HG03175 (cell line): Measurements from ENCODE around the gene NTNG1.
"Not testable (repeated sequence)": the region's sequence is repeated elsewhere in the genome, so short reads cannot be mapped to it uniquely, and the experiment has no call there.

ENCODE experiments used
- ATAC-seq: cut with Tn5 transposase; IDR thresholded peaks from one replicate; pipeline ENCODE4 v1.9.1; 2021; ENCODE audit warnings: mild to moderate bottlenecking, moderate library complexity; ENCODE audit not compliant: unreplicated experiment

The NTNG1 gene

DNA sequence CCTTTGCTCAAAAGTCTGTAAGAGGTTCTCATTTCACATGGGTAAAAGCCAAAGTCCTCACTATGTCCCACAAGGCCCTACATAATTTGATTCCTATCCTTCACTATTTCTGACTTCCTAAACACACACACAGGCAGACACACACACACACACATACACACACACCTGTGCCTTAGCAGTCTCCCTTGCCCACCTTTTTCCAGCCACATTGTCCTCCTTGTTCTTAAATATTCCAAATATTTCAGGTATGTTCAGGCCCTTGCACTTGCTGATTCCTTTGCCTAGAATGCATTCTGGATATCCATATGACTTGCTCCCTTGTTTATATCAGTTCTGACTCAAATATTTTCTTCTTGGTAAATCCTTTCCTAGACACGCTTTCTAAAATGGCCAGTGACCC lies 54.6 kb downstream of the NTNG1 start:
- ATAC-seq: no peak

DNA sequence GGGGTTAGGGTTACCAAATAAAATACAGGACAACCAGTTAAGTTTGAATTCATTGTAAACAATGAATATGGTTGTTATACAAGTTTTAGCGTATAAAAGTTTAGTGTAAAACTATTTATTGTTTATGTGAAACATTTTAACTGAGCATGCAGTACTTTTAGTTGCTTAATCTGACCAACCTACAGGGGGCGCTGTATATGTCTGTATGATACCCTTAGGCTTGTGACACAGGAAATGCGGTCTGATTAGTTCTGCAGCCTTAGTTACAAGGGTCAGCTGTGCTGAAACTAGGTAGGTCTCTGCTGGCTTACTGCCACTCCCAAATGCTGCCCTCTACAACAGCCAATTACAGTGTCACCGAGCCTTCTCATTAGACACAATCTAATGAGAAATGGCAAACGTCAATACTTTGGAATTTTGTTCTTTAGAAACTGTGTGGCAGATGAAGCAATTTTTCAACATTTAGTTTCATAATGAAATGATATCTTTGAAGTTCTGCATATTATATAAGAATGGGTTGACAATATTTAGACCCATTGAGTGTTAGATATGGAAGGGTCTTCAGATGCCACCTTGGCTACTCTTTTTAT lies 56.2 kb downstream of the NTNG1 start:
- ATAC-seq: peak; percentile 99

DNA sequence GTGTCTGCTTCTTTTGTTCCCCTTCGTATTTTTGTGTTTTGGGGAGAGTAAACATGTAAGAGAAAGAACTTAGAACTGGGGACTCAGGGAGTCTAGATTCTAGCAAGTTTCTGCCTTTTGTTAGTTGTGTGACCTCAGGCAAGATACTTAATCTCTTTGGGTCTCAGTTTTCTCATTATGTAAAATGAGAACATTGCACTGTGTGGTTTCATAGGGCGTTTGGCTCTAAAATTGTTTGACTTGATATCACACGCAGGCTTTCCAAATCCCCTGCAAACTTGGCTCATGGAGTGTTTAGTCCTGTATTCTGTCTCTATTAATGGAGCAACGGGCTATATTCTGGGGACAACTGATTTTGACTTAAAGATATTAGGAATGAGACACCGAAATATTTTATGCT lies 57.7 kb downstream of the NTNG1 start:
- ATAC-seq: no peak

DNA sequence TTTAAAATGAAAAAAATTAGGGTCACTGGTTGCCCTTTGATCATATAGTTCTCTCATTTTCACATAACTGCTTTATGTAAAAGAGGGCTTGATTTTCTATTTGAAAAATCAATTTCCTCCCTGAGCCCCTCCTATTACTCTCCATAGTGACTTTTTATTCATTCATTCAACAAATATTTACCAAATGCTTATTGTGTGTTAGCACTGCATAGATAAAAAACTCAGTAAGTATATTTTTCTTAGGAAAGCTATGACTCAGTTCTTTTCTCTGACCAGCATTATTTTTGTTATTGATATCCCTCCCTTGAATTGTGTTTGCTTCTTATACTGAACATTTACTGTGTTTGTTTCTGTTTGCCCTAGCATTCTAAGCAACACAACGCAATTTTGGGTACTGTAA lies 59.8 kb downstream of the NTNG1 start:
- ATAC-seq: no peak

DNA sequence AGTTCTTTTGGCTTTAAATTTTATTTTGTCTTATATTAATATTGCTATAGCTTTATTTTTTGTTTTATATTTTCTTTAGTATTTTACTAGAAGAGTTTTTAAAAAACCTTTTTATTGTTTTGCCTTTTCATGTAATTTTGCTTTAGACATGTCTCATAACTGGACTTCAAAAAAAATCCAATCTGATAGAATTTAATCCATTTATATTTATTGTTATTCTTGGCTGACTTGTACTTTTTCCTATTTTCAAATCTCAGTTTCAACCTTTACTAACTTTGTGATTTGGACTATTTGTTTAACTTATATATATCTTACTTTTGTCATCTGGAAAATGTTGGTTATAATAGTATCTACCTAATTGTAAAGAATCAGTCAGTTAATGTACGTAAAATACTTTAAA lies 61.2 kb downstream of the NTNG1 start:
- ATAC-seq: no peak

DNA sequence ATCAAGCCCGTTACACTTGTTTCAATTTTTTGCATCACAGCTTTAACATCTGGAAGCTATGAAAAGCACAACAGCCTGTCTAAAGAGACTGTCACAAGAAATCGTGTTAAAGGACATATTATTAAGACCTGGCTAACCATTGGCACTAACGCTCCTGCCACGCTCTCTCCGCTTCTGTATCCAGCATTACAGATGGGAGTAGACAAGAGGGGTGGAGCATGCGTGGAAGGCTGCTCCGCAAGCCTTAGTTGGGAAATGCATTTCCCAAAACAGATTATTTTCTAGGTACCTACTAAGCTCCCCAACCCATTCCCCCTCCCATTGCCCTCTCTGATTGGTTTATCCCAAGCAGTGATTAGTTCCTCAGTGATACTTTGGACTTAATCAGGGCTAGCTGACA lies 72.4 kb downstream of the NTNG1 start:
- ATAC-seq: no peak

DNA sequence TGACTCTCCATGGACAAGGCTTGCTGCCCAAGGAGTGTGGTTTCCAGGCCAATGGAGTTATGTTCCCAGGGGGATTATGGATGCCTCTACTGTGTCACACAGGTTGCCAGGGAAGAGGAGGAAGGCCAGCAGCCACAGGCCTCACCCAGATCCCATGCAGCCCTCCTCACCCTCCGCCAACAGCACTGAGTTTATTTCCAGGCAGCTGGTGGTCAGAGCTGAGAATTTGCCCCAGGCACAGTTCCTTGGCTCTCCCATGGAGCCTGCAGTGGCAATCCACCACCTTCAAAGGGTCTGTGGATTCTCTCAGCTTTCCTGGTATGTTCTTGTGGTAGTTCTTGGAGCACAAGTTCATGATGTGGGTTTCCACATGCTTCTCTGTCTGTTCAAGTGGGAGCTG lies 79.2 kb downstream of the NTNG1 start:
- ATAC-seq: no peak

DNA sequence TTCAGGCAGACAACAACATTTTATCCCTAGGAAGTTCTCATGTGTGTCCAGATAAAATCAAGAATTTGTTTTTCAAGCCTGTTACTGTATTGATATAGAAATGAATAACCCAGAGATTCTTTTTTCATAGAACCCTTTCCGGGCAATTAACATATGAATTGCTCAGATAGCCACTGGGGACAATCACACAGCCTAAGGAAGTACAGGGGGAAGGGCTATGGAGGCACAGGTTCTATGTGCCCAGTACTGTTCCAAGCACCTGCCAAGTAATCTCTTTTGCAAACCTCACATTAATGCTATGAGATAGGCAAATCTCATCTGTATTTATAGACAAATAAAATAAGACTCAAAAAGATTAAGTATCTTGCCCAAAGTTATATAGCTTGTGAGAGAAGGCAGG lies 84.9 kb downstream of the NTNG1 start:
- ATAC-seq: no peak

DNA sequence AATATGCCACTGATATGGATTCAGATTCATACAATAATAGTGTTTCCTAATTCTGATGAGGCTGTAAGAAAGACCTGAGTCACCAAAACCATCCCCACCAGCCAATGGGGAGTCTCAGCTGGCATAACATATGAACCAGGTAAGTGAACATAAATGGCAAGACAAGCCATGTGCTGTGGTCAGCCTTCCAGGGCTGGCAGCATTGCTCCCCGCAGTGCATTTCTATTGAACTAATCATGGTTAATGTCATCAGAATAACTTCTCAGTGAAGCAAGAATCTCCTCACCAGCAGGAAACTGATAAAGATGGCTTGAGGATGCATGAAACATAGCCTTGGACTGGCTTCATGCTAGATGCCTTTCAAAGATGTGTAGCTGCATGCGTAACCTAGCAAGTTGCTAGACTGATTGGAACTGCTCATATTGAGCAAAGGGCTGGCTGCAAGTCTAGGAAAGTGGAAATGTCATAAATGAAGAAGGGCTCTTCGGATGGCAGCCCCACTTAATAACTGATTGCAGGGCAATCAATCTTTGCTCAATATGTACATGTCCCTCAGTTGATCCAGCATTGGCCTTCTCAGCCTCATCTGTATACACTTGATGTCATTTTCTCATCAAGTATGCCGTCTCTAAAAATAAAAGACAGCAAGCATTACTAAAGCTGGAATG lies 88.0 kb downstream of the NTNG1 start:
- no peak for ATAC-seq

DNA sequence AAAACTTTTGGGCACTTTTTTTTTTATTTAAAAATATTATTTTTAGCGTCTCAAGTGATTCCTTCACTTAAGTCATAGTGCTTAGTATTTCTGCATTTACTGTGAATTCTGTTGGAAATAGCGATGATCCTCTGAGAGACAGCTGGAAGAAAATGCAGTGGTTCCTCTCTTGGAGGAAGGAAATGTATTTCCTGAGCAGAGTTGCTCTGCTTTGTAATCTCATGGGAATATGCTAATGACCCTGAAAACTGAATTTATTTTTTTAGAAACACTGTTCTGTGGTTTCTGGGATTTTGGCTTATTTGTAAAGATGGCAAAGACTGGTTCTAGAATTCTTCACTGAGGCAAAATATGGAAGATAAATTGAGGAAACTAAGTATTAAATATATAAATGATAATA lies 88.9 kb downstream of the NTNG1 start:
- no peak for ATAC-seq

DNA sequence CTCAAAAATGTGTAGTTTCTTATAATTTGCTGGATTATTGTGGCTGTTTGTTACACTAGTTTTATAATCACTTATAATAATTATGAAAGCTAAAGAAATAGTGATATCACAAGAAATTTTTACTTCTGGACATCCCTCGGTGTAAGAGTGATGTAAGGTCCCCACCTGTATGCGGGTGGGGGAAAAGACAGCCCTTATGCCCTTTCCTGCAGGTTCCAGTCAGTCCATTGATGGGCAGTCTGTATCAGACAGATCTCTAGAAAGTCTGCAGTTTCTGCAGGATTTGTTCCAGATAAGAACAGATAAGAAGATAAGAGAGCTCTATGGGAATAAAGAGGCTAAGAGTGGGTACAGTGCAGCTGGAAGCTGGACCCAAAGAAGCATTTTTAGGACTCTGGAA lies 89.3 kb downstream of the NTNG1 start:
- no peak for ATAC-seq

DNA sequence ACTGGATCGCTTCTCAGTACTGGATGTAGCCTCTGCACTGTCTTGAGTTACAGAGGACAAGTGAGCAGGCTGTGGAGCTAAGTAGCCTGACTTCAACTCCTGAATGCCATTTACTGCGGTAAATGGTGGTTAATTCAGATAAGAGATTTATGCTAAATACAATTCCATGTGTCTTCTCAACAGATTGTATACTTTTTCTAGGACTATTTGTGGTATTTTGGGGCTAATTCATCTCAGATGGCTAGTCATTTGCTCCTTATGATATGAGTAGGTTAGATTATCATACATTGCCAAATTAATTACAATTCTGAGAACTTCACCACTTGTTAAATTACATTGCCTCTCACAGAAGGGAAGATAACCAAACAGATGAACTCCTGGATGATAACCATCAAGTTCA lies 90.5 kb downstream of the NTNG1 start:
- no peak for ATAC-seq

DNA sequence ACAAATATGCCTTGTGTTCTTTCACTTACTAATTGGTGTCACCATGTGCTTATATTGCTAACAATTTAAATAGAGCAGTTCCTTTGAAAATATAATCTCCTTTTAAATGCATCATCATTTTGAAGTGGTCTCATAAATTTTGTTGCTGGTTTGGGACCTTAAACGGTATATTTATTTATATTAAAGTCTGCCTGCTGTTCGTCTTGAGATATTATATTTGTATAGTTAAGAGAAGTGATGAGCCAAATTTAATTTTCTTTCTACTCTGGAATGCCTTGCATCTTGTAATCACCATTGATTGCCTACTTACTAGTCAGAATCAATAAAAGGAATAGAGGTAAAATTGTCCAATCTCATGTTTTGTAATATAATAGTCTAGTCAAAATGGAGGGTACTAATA lies 91.6 kb downstream of the NTNG1 start:
- ATAC-seq: no peak

DNA sequence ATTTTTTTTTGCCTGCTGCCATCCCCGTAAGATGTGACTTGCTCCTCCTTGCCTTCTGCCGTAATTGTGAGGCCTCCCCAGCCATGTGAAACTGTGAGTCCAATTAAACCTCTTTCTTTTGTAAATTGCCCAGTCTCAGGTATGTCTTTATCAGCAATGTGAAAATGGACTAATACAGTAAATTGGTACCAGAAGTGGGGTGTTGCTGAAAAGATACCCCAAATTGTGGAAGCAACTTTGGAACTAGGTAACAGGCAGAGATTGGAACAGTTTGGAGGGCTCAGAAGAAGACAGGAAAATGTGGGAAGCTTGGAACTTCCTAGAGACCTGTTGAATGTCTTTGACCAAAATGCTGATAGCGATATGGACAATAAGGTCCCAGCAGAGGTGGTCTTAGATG lies 95.9 kb downstream of the NTNG1 start:
- ATAC-seq: not testable (repeated sequence)

DNA sequence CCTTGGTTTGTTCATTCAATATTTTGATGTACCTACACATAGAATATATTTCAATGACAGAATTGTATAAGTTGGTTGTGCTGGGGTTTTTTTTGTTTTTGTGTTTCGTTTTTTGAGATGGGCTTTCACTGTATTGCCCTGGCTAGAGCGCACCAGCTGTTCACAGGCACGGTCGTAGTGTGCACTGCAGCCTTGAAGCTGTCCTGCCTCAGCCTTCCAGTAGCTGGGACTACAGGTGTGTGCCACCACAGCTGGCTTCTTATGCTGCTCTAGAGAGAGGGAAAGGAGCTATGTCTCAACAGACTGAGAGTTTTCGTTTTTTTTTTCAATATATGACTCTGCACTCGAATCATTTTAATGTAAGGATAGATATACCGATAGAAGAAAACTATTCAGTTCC lies 102.6 kb downstream of the NTNG1 start:
- ATAC-seq: no peak

DNA sequence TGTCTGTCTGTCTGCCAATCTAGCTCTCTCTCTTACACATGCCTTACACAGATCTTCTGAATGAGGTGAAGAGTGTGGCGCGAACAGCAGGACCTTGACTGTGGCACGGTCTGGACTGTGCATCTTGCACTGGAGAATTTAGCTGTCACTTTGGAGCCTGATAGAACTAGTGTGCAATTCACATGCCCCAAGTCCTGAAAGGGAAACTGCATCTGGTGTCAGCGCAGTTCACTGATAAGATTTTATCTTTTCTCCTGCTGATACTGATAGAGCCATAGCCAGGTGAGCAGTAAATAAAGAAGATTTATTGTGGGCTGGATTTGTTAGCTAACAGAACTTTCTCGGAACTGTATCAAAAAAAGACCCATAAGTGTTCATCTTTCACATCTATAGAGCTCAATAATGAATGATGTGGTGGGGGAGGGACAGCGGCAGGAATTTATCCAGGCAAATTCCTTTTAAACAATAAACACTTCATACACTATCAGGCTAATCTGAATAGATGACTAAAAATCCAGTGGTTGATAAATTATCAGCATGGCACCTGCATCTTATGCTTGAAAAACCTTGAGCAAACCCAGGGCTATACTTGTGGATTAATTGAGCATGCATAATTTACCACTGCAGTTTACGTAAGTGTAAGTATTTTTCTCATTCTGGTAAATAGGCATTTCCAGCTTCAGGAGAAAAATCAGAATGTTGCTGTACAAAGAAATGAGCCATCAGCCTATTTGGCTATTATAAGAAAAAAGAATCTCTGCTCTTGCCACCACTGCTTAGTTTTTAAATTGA lies 104.1 kb downstream of the NTNG1 start:
- no peak for ATAC-seq

DNA sequence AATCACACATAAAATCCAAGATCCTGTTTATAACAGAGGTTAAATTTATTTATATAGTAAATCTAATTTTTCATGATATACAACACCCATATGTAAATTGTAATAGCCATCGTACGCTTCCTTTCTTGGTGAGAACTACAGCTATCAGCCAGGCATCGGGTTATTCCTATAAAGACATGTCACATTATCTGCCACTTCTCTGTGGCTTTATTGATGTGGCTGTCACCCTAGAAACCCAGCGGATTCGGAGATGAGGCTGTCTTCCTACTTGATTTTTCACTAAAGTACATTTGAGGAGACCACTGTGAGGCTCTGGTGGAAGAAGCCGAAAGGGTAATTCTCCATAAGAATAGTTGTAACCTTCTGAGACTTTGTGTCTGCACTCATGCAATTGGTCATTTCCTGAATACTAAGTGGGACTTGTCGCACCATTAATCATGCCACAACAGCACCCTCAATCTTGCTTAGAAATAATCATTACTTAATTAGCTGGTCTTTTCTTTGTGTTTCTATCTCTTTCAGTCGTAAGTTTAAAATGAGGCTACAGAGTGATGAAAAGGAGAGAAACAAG lies 106.0 kb downstream of the NTNG1 start:
- peak; percentile 62 for ATAC-seq

DNA sequence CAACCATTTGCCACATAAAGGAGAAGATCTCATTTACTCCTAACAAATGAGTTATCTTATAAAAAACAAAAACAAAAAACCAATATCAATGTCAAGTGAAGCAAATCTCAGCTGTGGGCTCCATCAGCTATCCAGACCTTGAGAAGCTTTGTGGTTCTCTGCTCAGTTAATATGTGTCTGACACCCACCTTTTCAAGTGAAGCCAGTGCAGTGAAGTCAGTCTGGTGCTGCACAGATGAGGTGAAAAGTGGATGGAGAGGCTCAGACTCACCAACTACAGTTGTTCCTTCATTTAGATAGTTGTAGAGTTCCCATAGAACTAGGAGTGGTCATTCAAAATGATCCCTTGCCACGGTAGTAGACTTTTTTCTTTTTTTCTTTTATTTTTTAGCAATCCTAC lies 106.8 kb downstream of the NTNG1 start:
- no peak for ATAC-seq

DNA sequence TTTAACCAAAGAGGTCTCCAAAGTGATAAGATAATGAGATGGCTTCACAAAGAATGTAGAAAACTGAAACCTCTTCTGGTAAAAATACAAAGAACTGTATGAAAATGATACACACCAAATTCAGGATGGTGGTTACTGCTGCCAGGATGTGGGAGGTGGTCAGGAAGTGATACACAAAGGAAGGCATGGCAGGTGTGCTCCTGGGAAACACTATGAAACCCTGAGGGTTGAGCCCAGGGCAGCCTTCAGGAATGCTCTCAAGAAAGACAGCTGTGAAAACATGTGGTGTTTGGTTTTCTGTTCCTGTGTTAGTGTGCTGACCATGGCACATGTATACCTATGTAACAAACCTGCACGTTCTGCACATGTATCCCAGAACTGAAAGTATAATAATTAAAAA lies 109.3 kb downstream of the NTNG1 start:
- ATAC-seq: no peak

DNA sequence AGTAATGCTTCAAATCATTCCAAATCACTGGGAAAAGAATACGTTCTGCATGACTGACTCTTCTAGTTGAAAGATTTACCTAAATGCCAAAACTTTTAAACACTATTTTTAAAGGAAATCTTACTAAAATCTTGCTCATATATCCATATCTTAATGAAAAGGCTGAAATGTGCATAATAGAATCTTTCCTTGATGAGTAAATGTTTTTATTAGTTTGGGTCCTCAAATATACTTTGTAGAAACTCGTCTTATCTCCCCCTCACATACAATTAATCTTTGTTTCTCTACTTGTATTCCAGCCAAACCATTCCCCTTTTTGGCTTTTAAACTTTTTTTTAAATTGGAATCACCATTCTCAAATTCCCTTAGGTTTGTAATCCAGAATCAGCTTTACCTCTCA lies 110.2 kb downstream of the NTNG1 start:
- ATAC-seq: no peak

DNA sequence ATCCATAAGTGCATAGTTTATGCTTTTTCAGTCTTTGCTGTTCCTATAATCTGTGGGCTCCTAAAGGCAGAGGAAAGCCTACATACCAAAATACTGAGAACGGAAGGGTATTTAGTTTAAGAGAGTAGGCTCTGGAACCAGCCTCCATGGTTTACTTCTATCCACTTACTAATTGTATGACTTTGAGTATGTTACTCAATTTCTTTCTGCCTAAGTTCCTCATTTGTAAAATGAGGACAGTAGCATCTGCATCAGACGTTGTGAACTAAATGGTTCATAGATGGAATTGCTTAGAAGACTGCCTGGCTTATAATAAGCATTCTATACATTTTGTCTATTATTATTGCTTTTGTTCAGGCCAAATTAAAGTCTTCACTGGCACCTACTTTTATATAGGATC lies 111.0 kb downstream of the NTNG1 start:
- no peak for ATAC-seq

DNA sequence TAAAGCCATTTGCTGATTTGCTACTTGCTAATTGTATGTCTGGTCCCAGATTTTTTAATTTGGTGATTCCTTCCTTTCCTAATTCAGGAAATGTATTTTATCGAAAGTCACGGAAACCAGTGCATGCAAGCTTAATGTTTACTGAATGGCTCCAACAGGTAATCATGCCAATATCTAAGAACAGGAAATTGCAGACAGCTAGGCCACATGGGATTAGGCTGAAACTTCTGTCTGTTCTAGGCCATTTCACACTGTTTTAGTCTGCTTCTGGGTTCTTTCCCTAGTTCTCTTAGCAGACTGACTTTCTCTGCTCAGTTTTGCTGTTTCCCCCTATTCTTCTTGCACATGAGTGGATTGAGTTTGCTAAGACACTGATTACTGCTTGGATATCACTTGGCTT lies 111.4 kb downstream of the NTNG1 start:
- no peak for ATAC-seq
